Peyer's patch (tissue), 4 donors: ENCODE measurements around the gene GPR152.

ENCODE experiments used
- POLR2A ChIP-seq, 2 donors: fragments of 450-650 bp; IDR thresholded peaks; one replicate each; pipeline ENCODE4 v1.5.1; 2017; ENCODE audit warnings: antibody characterized with exemption in 2 of 2, mild to moderate bottlenecking in 2 of 2, moderate library complexity in 2 of 2
- TF ChIP-seq, protein P1 (sequence below), 6 experiments: fragments of 450-650 bp in 4 of 6; fragments of 200-600 bp in 2 of 6; sonication (generic) in 1 of 6; IDR thresholded peaks; one replicate each; pipeline ENCODE4 v1.5.1; 2017 to 2019; ENCODE audit warnings: antibody characterized with exemption in 6 of 6, mild to moderate bottlenecking in 3 of 6, moderate library complexity in 1 of 6

DNA sequence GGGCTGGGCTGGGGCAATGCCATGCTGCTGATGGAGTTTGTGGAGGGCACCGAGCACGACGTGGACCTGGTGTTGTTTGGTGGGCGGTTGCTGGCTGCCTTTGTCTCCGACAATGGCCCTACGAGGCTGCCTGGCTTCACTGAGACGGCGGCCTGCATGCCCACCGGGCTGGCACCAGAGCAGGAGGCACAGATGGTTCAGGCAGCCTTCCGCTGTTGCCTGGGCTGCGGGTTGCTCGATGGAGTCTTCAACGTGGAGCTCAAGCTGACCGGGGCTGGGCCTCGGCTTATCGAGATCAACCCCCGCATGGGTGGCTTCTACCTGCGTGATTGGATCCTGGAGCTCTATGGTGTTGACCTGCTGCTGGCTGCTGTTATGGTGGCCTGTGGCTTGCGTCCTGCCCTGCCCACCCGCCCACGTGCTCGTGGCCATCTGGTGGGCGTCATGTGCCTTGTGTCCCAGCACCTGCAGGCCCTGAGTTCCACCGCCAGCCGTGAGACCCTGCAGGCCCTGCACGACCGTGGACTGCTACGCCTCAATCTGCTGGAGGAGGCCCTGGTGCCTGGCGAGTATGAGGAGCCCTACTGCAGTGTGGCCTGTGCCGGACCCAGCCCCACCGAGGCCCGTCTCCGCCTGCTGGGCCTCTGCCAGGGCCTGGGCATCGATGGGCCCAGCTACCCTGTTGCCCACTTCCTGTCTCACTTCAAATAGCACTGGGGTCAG lies 28.5 kb downstream of the GPR152 start:
- TF ChIP-seq, protein P1, sequence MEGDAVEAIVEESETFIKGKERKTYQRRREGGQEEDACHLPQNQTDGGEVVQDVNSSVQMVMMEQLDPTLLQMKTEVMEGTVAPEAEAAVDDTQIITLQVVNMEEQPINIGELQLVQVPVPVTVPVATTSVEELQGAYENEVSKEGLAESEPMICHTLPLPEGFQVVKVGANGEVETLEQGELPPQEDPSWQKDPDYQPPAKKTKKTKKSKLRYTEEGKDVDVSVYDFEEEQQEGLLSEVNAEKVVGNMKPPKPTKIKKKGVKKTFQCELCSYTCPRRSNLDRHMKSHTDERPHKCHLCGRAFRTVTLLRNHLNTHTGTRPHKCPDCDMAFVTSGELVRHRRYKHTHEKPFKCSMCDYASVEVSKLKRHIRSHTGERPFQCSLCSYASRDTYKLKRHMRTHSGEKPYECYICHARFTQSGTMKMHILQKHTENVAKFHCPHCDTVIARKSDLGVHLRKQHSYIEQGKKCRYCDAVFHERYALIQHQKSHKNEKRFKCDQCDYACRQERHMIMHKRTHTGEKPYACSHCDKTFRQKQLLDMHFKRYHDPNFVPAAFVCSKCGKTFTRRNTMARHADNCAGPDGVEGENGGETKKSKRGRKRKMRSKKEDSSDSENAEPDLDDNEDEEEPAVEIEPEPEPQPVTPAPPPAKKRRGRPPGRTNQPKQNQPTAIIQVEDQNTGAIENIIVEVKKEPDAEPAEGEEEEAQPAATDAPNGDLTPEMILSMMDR (IDR thresholded peaks at IDR 0.05), result no peak
- TF ChIP-seq POLR2A (IDR thresholded peaks at IDR 0.05), result no peak
